Caco-2 (cell line): Measurements from ENCODE around the gene PTPN14. TPM values are rescaled to one million over a fixed set of nuclear protein-coding genes. Genes with fewer than 3 reads are reported as not detected.
A peak's percentile ranks its signal among the peaks of the same experiment; 100 is the strongest.

Source experiments
- BruUV-seq: library from RNA; stranded (reverse); fragments of 400-500 nt; replicated peaks from 2 replicates; lab custom pipeline; 2021; lab: Mats Ljungman, UMichigan
- CTCF ChIA-PET: fragments of 300-600 bp; sonication (Branson Sonifier 250); formaldehyde crosslinking; loops from one replicate; lab custom pipeline; 2022; ENCODE audit warnings: antibody characterized with exemption; lab: Charles Lee
- POLR2A ChIA-PET: fragments of 300-600 bp; sonication (Branson Sonifier 250); formaldehyde crosslinking; loops from one replicate; lab custom pipeline; 2022; ENCODE audit warnings: antibody characterized with exemption; lab: Charles Lee
- DNase-seq, 2 experiments: peaks; one replicate each; pipeline versions ENCODE4 v3.0.0 to v3.0.0-alpha.2; 2020 to 2022
- H3K27me3 ChIP-seq: replicated peaks from 2 replicates; pipeline ENCODE4 v1.6.0; 2011; ENCODE audit warnings: low read length; ENCODE audit not compliant: control insufficient read depth, insufficient read depth
- H3K36me3 ChIP-seq: 2 replicates; pipeline ENCODE4 v1.5.1; 2011; ENCODE audit warnings: low read length; ENCODE audit not compliant: control insufficient read depth, insufficient read depth
- H3K4me1 ChIP-seq: fragments of 250-450 bp; sonication (Bioruptor Pico); 2 replicates; pipeline ENCODE4 v1.5.1; 2020; ENCODE audit warnings: mild to moderate bottlenecking
- H3K4me3 ChIP-seq: 2 replicates; pipeline ENCODE4 v1.5.1; 2011; ENCODE audit warnings: low read depth, mild to moderate bottlenecking, control low read depth, low read length
- H3K9me3 ChIP-seq: fragments of 250-450 bp; sonication (Bioruptor Pico); 2 replicates; pipeline ENCODE4 v1.5.1; 2020; ENCODE audit warnings: mild to moderate bottlenecking, moderate library complexity
- H3K27ac Mint-ChIP-seq: one replicate; pipeline ENCODE4 v1.8.0; 2022; ENCODE audit warnings: mixed read lengths; ENCODE audit not compliant: unreplicated experiment
- H3K27me3 Mint-ChIP-seq: one replicate; pipeline ENCODE4 v1.8.0; 2022; ENCODE audit warnings: mixed read lengths; ENCODE audit not compliant: insufficient read depth, unreplicated experiment
- H3K36me3 Mint-ChIP-seq: one replicate; pipeline ENCODE4 v1.8.0; 2022; ENCODE audit warnings: mild to moderate bottlenecking, mixed read lengths; ENCODE audit not compliant: insufficient read depth, unreplicated experiment
- H3K4me1 Mint-ChIP-seq: one replicate; pipeline ENCODE4 v1.8.0; 2022; ENCODE audit warnings: low read depth, mixed read lengths; ENCODE audit not compliant: unreplicated experiment
- H3K4me3 Mint-ChIP-seq: one replicate; pipeline ENCODE4 v1.8.0; 2022; ENCODE audit warnings: mild to moderate bottlenecking, moderate library complexity, mixed read lengths; ENCODE audit not compliant: unreplicated experiment
- H3K9me3 Mint-ChIP-seq: one replicate; pipeline ENCODE4 v1.8.0; 2022; ENCODE audit warnings: mixed read lengths; ENCODE audit not compliant: unreplicated experiment
- intact Hi-C: fragments of 100-400 bp; cut with micrococcal nuclease; formaldehyde crosslinking; loops from one replicate; pipeline ENCODE4 v1.10.0; 2022; ENCODE audit not compliant: unreplicated experiment
- total RNA-seq: library from RNA; stranded (reverse); gene quantifications from 2 replicates; pipeline ENCODE4 v1.2.3, GENCODE V29; 2022
- TF ChIP-seq, protein P1 (sequence below), 2 experiments: fragments of 200-600 bp in 1 of 2; IDR thresholded peaks; 1 replicate in 1 of 2; 2 replicates in 1 of 2; pipeline versions ENCODE4 v1.5.1 to v1.8.0; 2011 to 2022; ENCODE audit warnings: antibody characterized with exemption in 1 of 2, control low read depth in 1 of 2, inconsistent platforms in 1 of 2, low read depth in 1 of 2, low read length in 1 of 2, mild to moderate bottlenecking in 1 of 2, moderate library complexity in 1 of 2; ENCODE audit not compliant: insufficient read depth in 1 of 2, severe bottlenecking in 1 of 2, unreplicated experiment in 1 of 2

PTPN14 gene
- total RNA-seq, 1 experiment from 2014 or later, result 103 TPM

DNA sequence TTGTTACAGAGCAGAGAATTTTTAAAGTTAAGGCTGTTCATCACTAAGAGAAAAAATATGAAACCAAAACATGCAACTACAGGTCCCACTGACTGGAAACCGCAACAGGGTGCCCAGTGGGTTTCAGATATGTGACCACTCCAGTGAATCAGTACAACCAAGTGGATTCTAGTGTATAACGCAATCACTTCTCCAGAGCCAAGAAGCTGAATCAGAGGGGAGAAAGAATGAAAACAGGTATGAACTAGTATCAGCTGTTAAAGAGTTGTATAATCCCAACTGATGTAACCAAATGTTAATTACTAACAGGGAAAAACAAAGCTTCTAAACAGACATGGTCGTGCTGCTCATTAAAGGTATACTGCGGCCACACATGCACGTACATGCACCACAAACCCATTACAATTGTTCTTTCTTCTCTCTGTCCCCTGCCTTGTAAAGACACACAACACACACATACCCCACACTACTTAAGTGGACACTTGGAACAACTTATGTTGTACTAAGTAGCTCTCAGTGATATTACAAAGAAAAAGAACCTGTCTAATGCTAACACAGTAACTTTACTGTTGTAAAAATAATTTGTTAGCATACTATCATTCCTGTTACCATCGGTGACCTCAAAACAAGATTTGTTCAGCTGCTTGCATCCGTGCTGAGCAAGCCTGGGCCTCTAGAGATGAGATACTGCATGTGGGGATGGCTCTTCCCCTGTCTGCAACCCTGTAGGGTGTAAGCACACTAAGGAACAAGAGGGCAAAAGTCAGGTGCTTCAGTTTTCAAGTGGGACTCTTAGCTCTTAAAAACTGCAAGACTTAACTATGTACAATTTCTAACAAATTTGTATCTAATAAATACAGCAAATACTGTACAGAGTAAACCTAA is 74.2 kb downstream of the PTPN14 start:
- ChIA-PET POLR2A (interaction anchor here (0.6 to 1.2 kb wide), 2 partner anchors 29 to 75 kb away, joined by 3 to 4 read pairs; partner anchors contain the start of gene PTPN14), CTCF (interaction anchor here (1.2 kb wide), 1 partner anchor 88 kb away, joined by 3 read pairs; no protein-coding TSS in a partner anchor)
- H3K27me3 ChIP-seq, result no peaks in the 10 kb centered on the region
- peaks cover 38% of the 10 kb centered on the region for H3K36me3 Mint-ChIP-seq
- peaks cover 70% of the 10 kb centered on the region for H3K4me1 ChIP-seq
- H3K36me3 ChIP-seq, result no peaks in the 10 kb centered on the region; the same call in 1 of the 2 replicates
- H3K4me3 Mint-ChIP-seq, result no peak overlapping the region
- no peaks in the 10 kb centered on the region for H3K9me3 Mint-ChIP-seq
- no TSS peak for BruUV-seq
- peaks cover 55% of the 10 kb centered on the region for H3K4me1 Mint-ChIP-seq
- peak overlapping the region; percentile 71 for H3K27ac Mint-ChIP-seq
- H3K9me3 ChIP-seq, result no peaks in the 10 kb centered on the region
- no peak overlapping the region for H3K4me3 ChIP-seq
- H3K27me3 Mint-ChIP-seq, result no peaks in the 10 kb centered on the region
- intact Hi-C loops, result no loop called here
- TF ChIP-seq, protein P1, sequence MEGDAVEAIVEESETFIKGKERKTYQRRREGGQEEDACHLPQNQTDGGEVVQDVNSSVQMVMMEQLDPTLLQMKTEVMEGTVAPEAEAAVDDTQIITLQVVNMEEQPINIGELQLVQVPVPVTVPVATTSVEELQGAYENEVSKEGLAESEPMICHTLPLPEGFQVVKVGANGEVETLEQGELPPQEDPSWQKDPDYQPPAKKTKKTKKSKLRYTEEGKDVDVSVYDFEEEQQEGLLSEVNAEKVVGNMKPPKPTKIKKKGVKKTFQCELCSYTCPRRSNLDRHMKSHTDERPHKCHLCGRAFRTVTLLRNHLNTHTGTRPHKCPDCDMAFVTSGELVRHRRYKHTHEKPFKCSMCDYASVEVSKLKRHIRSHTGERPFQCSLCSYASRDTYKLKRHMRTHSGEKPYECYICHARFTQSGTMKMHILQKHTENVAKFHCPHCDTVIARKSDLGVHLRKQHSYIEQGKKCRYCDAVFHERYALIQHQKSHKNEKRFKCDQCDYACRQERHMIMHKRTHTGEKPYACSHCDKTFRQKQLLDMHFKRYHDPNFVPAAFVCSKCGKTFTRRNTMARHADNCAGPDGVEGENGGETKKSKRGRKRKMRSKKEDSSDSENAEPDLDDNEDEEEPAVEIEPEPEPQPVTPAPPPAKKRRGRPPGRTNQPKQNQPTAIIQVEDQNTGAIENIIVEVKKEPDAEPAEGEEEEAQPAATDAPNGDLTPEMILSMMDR (IDR thresholded peaks at IDR 0.05; ENCODE audit: insufficient read depth in 1 of 2, low read depth in 1 of 2, low read length in 1 of 2, severe bottlenecking in 1 of 2, unreplicated experiment in 1 of 2), result no peak
- DNase-seq, result peak in 1 of 2 experiments; percentile 23

DNA sequence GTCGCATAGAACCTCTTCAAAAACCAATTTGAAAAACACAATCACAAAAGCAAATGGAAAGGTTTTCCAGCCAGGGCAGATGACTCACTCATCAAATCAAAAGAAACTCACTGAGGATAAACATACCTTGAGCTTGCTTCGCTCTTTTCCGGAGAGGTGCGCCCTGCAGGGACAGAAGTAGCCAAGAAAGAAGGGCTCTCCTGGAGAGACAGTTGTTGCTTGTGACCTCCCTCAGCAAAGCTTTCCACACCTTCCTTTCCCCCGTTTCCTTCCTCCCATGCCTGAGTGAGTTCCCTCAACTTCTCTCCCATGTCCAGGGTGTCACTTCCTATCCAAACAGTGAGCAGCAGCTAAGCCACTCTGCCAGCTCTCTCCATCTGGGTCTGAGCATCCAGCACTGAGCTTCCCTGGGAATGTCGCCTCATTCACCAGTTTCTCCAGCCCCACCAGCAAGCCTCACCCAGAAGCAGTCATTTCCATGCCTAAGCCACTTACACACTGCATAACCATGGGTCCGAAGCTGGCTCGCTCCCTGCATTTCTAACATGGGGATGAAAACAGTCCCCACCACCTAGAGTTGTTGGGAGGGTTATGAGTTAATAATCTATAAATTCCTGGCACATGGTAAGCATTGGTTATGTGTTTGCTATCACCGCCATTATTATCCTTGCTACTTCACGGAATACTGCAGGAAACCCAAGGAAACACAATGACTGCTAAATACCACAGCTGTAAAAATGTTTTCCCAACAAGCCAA is 75.0 kb downstream of the PTPN14 start:
- H3K27me3 Mint-ChIP-seq, result no peaks in the 10 kb centered on the region
- H3K36me3 ChIP-seq, result no peaks in the 10 kb centered on the region; the same call in 1 of the 2 replicates

More for the DNA sequence above, 75.0 kb downstream of the PTPN14 start:
- CTCF ChIA-PET, result no interaction called here
- TF ChIP-seq, protein P1 (IDR thresholded peaks at IDR 0.05; ENCODE audit: insufficient read depth in 1 of 2, low read depth in 1 of 2, low read length in 1 of 2, severe bottlenecking in 1 of 2, unreplicated experiment in 1 of 2), result no peak
- Mint-ChIP-seq H3K36me3 (peaks cover 35% of the 10 kb centered on the region), H3K4me1 (peaks cover 59% of the 10 kb centered on the region), H3K9me3 (no peaks in the 10 kb centered on the region), H3K4me3 (no peak overlapping the region), H3K27ac (peak overlapping the region; percentile 71)
- intact Hi-C loops, result no loop called here
- Histone ChIP-seq H3K9me3 (no peaks in the 10 kb centered on the region), H3K27me3 (no peaks in the 10 kb centered on the region), H3K4me3 (no peak overlapping the region), H3K4me1 (peaks cover 71% of the 10 kb centered on the region)
- no peak for DNase-seq
- POLR2A ChIA-PET, result interaction anchor here (0.6 to 1.2 kb wide), 2 partner anchors 28 to 75 kb away, joined by 3 to 4 read pairs; partner anchors contain the start of gene PTPN14
- no TSS peak for BruUV-seq
